Small intestine (tissue), 7 donors: Measurements from ENCODE around the gene SUN5. TPM values are rescaled to one million over a fixed set of nuclear protein-coding genes. Genes with fewer than 3 reads are reported as not detected.

Experiments used
- DNase-seq, 2 donors: peaks; one replicate each; pipeline versions ENCODE4 v3.0.0 to v3.0.0-alpha.2; 2013
- FAIRE-seq: peaks from 2 replicates; lab custom pipeline; 2012; peaks lifted over from hg19 to GRCh38; lab: Jason Lieb, UNC
- H3K27ac ChIP-seq, 3 donors: one replicate each; pipeline ENCODE4 v1.5.1; 2013; ENCODE audit warnings: low read length in 2 of 3, mild to moderate bottlenecking in 2 of 3, control low read depth in 1 of 3, inconsistent platforms in 1 of 3, low read depth in 1 of 3, moderate library complexity in 1 of 3
- H3K27me3 ChIP-seq, 3 donors: one replicate each; pipeline ENCODE4 v1.6.1; 2013; ENCODE audit warnings: low read length in 3 of 3, inconsistent platforms in 1 of 3; ENCODE audit not compliant: control insufficient read depth in 3 of 3, insufficient read depth in 3 of 3
- H3K36me3 ChIP-seq, 3 donors: one replicate each; pipeline ENCODE4 v1.6.1; 2013; ENCODE audit warnings: low read length in 3 of 3, inconsistent platforms in 1 of 3, low read depth in 1 of 3, mild to moderate bottlenecking in 1 of 3, moderate library complexity in 1 of 3; ENCODE audit not compliant: control insufficient read depth in 3 of 3, insufficient read depth in 2 of 3
- H3K4me1 ChIP-seq, 3 donors: one replicate each; pipeline ENCODE4 v1.6.1; 2013; ENCODE audit warnings: low read length in 2 of 3, inconsistent platforms in 1 of 3, low read depth in 1 of 3, mild to moderate bottlenecking in 1 of 3, moderate library complexity in 1 of 3; ENCODE audit not compliant: control insufficient read depth in 3 of 3, insufficient read depth in 2 of 3
- H3K4me3 ChIP-seq, 3 donors: one replicate each; pipeline ENCODE4 v1.5.1; 2013; ENCODE audit warnings: low read length in 3 of 3, control low read depth in 1 of 3, inconsistent platforms in 1 of 3, low read depth in 1 of 3, mild to moderate bottlenecking in 1 of 3, moderate library complexity in 1 of 3
- H3K9me3 ChIP-seq, 2 donors: one replicate each; pipeline ENCODE4 v1.6.1; 2013; ENCODE audit warnings: low read depth in 1 of 2, low read length in 1 of 2; ENCODE audit not compliant: control insufficient read depth in 2 of 2, insufficient read depth in 1 of 2
- WGBS, 3 donors: extraction: QIAGEN DNeasy Blood & Tissue Kit; methylation state at CpG; one replicate each; pipeline ENCODE4 v1.1.7; 2013; 5-methylcytosine and 5-hydroxymethylcytosine counted together
- polyA plus RNA-seq, 4 donors: library from polyadenylated mRNA; stranded (reverse) in 3 of 4; unstranded in 1 of 4; fragments of 200-250 nt in 3 of 4; fragments of 120-200 nt in 1 of 4; gene quantifications; one replicate each; pipeline versions ENCODE4 v1.2.1 to v1.2.3, GENCODE V29; 2013
- donor health status: healthy with polysubstance abuse.
- donor health status: control.
- donor health status: control.
- donor health status: Bipolar disorder and iron deficiency.
- donor health status: healthy.

The SUN5 gene
- polyA plus RNA-seq, 4 donors: not detected

- Histone ChIP-seq H3K27me3 (no peaks in the 10 kb centered on the region), H3K4me3 (no peak overlapping the region), H3K9me3 (no peaks in the 10 kb centered on the region), H3K36me3 (no peaks in the 10 kb centered on the region), H3K27ac (peak overlapping the region in 2 of 3 donors; percentile 18 to 21), H3K4me1 (no peaks in the 10 kb centered on the region)
- 72 to 88% (median 79%) methylated on average over 13 of the region's 13 CpGs for WGBS, 3 donors
- FAIRE-seq (no peak), DNase-seq (no peak)
Measured at GRCh38 chr20:32969356-32970114, 34.7 kb downstream of the SUN5 start.

- Histone ChIP-seq H3K36me3 (no peaks in the 10 kb centered on the region), H3K4me1 (no peaks in the 10 kb centered on the region), H3K9me3 (no peaks in the 10 kb centered on the region), H3K4me3 (no peak overlapping the region), H3K27me3 (no peaks in the 10 kb centered on the region), H3K27ac (peak overlapping the region in 1 of 3 donors; percentile 12)
- 50 to 63% (median 53%) methylated on average over 19 of the region's 19 CpGs for WGBS, 3 donors
- no peak for DNase-seq
- FAIRE-seq: no peak
Measured at GRCh38 chr20:32968478-32969241, 35.6 kb downstream of the SUN5 start.

GRCh38 chr20:32967961-32968457 lies 36.2 kb downstream of the SUN5 start:
- FAIRE-seq: no peak
- H3K36me3 ChIP-seq: no peaks in the 10 kb centered on the region
- no peaks in the 10 kb centered on the region for H3K27me3 ChIP-seq
- WGBS, 3 donors: 72 to 80% (median 73%) methylated on average over 16 of the region's 16 CpGs
- H3K4me1 ChIP-seq: no peaks in the 10 kb centered on the region
- no peak overlapping the region for H3K27ac ChIP-seq
- no peaks in the 10 kb centered on the region for H3K9me3 ChIP-seq
- peak in 1 of 2 donors; percentile 39 for DNase-seq
- H3K4me3 ChIP-seq: no peak overlapping the region

- H3K36me3 ChIP-seq: no peaks in the 10 kb centered on the region
- FAIRE-seq (no peak), DNase-seq (peak in 1 of 2 donors; percentile 53)
- H3K27ac ChIP-seq: peak overlapping the region in 2 of 3 donors; percentile 28 to 57
- H3K4me1 ChIP-seq: no peaks in the 10 kb centered on the region
- no peaks in the 10 kb centered on the region for H3K9me3 ChIP-seq
- no peak overlapping the region for H3K4me3 ChIP-seq
- WGBS, 3 donors: 55 to 75% (median 65%) methylated on average over 16 of the region's 16 CpGs
- H3K27me3 ChIP-seq: no peaks in the 10 kb centered on the region
Measured at GRCh38 chr20:32966881-32967781, 37.1 kb downstream of the SUN5 start.

GRCh38 chr20:32966382-32966781 lies 37.9 kb downstream of the SUN5 start:
- H3K27me3 ChIP-seq: no peaks in the 10 kb centered on the region
- H3K27ac ChIP-seq: no peak overlapping the region
- 75 to 86% (median 82%) methylated on average over 4 of the region's 4 CpGs for WGBS, 3 donors
- H3K36me3 ChIP-seq: no peaks in the 10 kb centered on the region
- H3K4me1 ChIP-seq: no peaks in the 10 kb centered on the region
- H3K9me3 ChIP-seq: no peaks in the 10 kb centered on the region
- DNase-seq (no peak), FAIRE-seq (no peak)
- H3K4me3 ChIP-seq: no peak overlapping the region

- Histone ChIP-seq H3K27me3 (no peaks in the 10 kb centered on the region), H3K4me3 (no peak overlapping the region), H3K36me3 (no peaks in the 10 kb centered on the region), H3K4me1 (no peaks in the 10 kb centered on the region), H3K9me3 (no peaks in the 10 kb centered on the region), H3K27ac (peak overlapping the region in 1 of 3 donors; percentile 12)
- DNase-seq (peak in 1 of 2 donors; percentile 25), FAIRE-seq (no peak)
- 72 to 78% (median 76%) methylated on average over 11 to 12 of the region's 12 CpGs for WGBS, 3 donors
Measured at GRCh38 chr20:32965581-32966373, 38.5 kb downstream of the SUN5 start.

GRCh38 chr20:32965115-32965514 lies 39.1 kb downstream of the SUN5 start:
- Histone ChIP-seq H3K4me3 (no peak overlapping the region), H3K27me3 (no peaks in the 10 kb centered on the region), H3K36me3 (no peaks in the 10 kb centered on the region), H3K4me1 (no peaks in the 10 kb centered on the region), H3K9me3 (no peaks in the 10 kb centered on the region), H3K27ac (no peak overlapping the region)
- FAIRE-seq (no peak), DNase-seq (no peak)
- 76 to 85% (median 82%) methylated on average over 8 of the region's 8 CpGs for WGBS, 3 donors
